Heart right ventricle (tissue), 16 donors: ENCODE results near the gene AQP9. TPM values are rescaled to one million over a fixed set of nuclear protein-coding genes. Genes with fewer than 3 reads are reported as not detected.
A peak's percentile ranks its signal among the peaks of the same experiment; 100 is the strongest.

ENCODE experiments used
- ATAC-seq, 8 donors: fragments of 200-7000 bp; cut with Tn5 transposase; one replicate each; pipeline ENCODE4 v1.9.1; 2020; ENCODE audit warnings: mild to moderate bottlenecking in 8 of 8, moderate library complexity in 8 of 8, moderate number of reproducible peaks in 1 of 8
- DNase-seq, 2 donors: peaks; one replicate each; pipeline ENCODE4 v3.0.0-alpha.2; 2020
- H3K27ac ChIP-seq, 10 donors: fragments of 200-600 bp; sonication (generic) in 2 of 10; one replicate each; pipeline versions ENCODE4 v1.5.0 to v1.8.0; 2020 to 2022; ENCODE audit warnings: mild to moderate bottlenecking in 3 of 10
- H3K27me3 ChIP-seq, 7 donors: fragments of 200-600 bp; one replicate each; pipeline ENCODE4 v1.8.0; 2021 to 2022; ENCODE audit warnings: mild to moderate bottlenecking in 2 of 7
- H3K36me3 ChIP-seq, 9 donors: fragments of 200-600 bp; sonication (generic) in 1 of 9; one replicate each; pipeline versions ENCODE4 v1.5.0 to v1.8.0; 2020 to 2022; ENCODE audit warnings: mild to moderate bottlenecking in 2 of 9
- H3K4me1 ChIP-seq, 9 donors: fragments of 200-600 bp; sonication (generic) in 1 of 9; one replicate each; pipeline versions ENCODE4 v1.5.0 to v1.8.0; 2020 to 2022; ENCODE audit warnings: mild to moderate bottlenecking in 4 of 9
- H3K4me3 ChIP-seq, 10 donors: fragments of 200-600 bp; sonication (generic) in 2 of 10; one replicate each; pipeline versions ENCODE4 v1.5.0 to v1.8.0; 2020 to 2022; ENCODE audit warnings: mild to moderate bottlenecking in 7 of 10, moderate library complexity in 2 of 10
- H3K9me3 ChIP-seq, 11 donors: fragments of 200-600 bp in 10 of 11; sonication (generic) in 2 of 11; one replicate each; pipeline versions ENCODE4 v1.5.0 to v1.8.0; 2013 to 2022; ENCODE audit warnings: mild to moderate bottlenecking in 2 of 11, control low read depth in 1 of 11, moderate library complexity in 1 of 11
- CTCF ChIP-seq, 9 donors: fragments of 200-600 bp; sonication (generic) in 2 of 9; IDR thresholded peaks; one replicate each; pipeline versions ENCODE4 v1.5.0 to v1.8.0; 2021 to 2022; ENCODE audit warnings: antibody characterized with exemption in 9 of 9, mild to moderate bottlenecking in 5 of 9, moderate library complexity in 1 of 9
- WGBS, 2 donors: extraction: QIAGEN DNeasy Blood & Tissue Kit; methylation state at CpG; one replicate each; pipeline ENCODE4 v1.1.7; 2013; ENCODE audit warnings: inconsistent platforms in 1 of 2; 5-methylcytosine and 5-hydroxymethylcytosine counted together
- intact Hi-C, 10 donors: fragments of 100-400 bp; cut with DNase I; formaldehyde crosslinking; loops; one replicate each; pipeline versions ENCODE4 v1.11.1 to v1.14.2; 2022
- long read RNA-seq, 3 donors: library from polyadenylated mRNA; unstranded; transcript quantifications; one replicate each; pipeline ENCODE4 v2.0.0, GENCODE V29; 2020 to 2021
- polyA plus RNA-seq, 2 donors: library from polyadenylated mRNA; stranded (reverse); fragments of 200-250 nt; gene quantifications; one replicate each; pipeline ENCODE4 v1.2.3, GENCODE V29; 2013
- total RNA-seq, 10 donors: library from RNA; stranded (reverse); fragmentation: NEBNext Ultra II Directional in 3 of 10; extraction: Animal tissue kit (Norgen Biotek cat#: 25700) in 3 of 10; gene quantifications; one replicate each; pipeline versions ENCODE4 v1.2.1 to v1.2.4, GENCODE V29; 2021 to 2023
- donor health status: Arrhythmogenic right ventricular cardiomyopathy.
- donor health status: ischemic (EF 13 %, LVEDD 7.1; RV severe dilation, severe dysfunction).
- donor health status: healthy with polysubstance abuse.
- donor health status: DM: no; HTN: yes; CAD: no.
- donor health status: DM: no; HTN: no; CAD: no.
- donor health status: ischemic (EF 25% LVEDD 6.9; RV normal size, moderate dysfunction).
- donor health status: ischemic (EF 25% LVEDD 5.7; RV mildly dilated, moderate dysfunction).
- donor health status: healthy.
- donor health status: DM: yes; HTN: yes; CAD: no.
- donor health status: Ischemic cardiomyopathy.
- donor health status: ischemic (EF 35%, LVEDD 5.7; RV mildly dilated, moderate dysfunction).
- donor health status: nonischemic (EF 11% LVEDD 7.7; RV severe dilation, severe dysfunction).
- donor health status: DM: yes; HTN: yes; CAD: no.
- donor health status: PGD.
- donor health status: ischemic (EF 29% LVEDD 5.4; RV normal size, mild dysfunction).
- donor health status: nonischemic (EF 23%, LVEDD 6.1; RV moderate dilation, normal function).

Gene AQP9, protein sequence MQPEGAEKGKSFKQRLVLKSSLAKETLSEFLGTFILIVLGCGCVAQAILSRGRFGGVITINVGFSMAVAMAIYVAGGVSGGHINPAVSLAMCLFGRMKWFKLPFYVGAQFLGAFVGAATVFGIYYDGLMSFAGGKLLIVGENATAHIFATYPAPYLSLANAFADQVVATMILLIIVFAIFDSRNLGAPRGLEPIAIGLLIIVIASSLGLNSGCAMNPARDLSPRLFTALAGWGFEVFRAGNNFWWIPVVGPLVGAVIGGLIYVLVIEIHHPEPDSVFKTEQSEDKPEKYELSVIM
- total RNA-seq, result 1 to 10 TPM in 3 of 10 donors, under 1 TPM in 7; 0.42 to 3.3 (median 0.90) TPM
- under 1 TPM in 1 of 2 donors, not detected in 1; 0.49 TPM for polyA plus RNA-seq
- long read RNA-seq, donor 1, result 0 reads
- long read RNA-seq, donor 2, result 0 reads
- long read RNA-seq, donor 3, partial matches to known transcripts, result 0 of 1 reads
- long read RNA-seq, donor 3, other reads (novel, unspliced or antisense), result 1 of 1 reads

GRCh38 chr15:58138106-58138505, at the start of gene AQP9:
TSS of gene AQP9 (plus strand) at chr15:58138381. CDS start at chr15:58138566, 185 bp downstream.
- Histone ChIP-seq H3K4me1 (peaks cover 0 to 21% (median 0%) of the 10 kb centered on the region in 9 donors), H3K27me3 (peaks cover 0 to 9% (median 0%) of the 10 kb centered on the region in 7 donors), H3K36me3 (no peaks in the 10 kb centered on the region), H3K4me3 (peak within 1 kb of the TSS in 1 of 10 donors; percentile 39), H3K9me3 (no peaks in the 10 kb centered on the region), H3K27ac (peak within 1 kb of the TSS in 2 of 10 donors; percentile 53 to 90)
- intact Hi-C loops, result no loop called here
- 85% methylated on average over 7 of the region's 7 CpGs for WGBS, 2 donors
- no peak for DNase-seq
- ATAC-seq, result no peak
- TF ChIP-seq CTCF (IDR thresholded peaks at IDR 0.05), result no peak

DNA sequence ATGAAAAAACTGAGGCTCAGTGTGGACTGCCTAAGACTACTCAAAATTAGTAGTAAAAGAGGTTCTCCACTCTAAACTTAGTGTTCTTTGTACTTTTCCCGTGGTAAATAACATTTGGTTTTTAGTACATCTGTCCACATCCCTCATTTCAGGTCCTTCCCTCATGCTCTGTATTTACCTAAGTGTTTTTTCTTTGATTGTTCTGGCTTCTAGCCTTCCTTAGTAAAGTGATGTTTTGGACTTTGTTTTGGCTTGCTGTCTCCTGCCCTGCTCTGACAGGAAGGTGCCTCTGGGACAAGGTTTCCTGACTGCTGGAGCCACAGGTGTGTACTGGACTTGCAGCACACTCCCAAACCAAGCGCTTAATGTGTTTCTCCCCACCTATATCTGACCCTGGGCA, 42.8 kb upstream of the AQP9 start:
- no peaks in the 10 kb centered on the region for H3K36me3 ChIP-seq
- no peak for ATAC-seq
- 81 to 84% methylated on average over 2 of the region's 2 CpGs for WGBS, 2 donors
- no peak overlapping the region for H3K4me3 ChIP-seq
- no peak for DNase-seq
- intact Hi-C loops, result no loop called here
- no peak for TF ChIP-seq CTCF (IDR thresholded peaks at IDR 0.05)
- no peaks in the 10 kb centered on the region for H3K27me3 ChIP-seq
- H3K9me3 ChIP-seq, result peaks cover 0 to 13% (median 0%) of the 10 kb centered on the region in 11 donors
- H3K27ac ChIP-seq, result no peak overlapping the region
- H3K4me1 ChIP-seq, result no peaks in the 10 kb centered on the region

DNA sequence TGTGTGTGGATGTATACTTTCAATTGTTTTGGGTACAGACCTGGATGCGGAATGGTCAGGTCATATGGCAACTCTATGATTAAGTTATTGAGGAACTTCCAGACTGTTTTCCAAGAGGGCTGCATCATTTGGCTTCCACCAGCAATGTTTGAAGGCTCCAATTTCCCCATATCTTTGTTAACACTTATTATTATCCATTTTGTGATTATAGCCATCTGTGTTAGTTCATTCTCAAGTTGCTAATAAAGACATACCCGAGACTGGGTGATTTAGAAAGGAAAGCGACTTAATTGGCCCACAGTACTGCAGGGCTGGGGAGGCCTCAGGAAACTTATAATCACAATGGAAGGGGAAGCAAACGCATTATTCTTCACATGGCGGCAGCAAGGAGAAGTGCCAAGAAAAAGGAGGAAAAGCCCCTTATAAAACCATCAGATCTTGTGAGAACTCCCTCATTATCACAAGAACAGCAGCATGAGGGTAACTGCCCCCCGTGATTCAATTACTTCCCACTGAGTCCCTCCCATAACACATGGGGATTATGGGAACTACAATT, 41.6 kb upstream of the AQP9 start:
- no peaks in the 10 kb centered on the region for H3K36me3 ChIP-seq
- no peak for TF ChIP-seq CTCF (IDR thresholded peaks at IDR 0.05)
- H3K4me3 ChIP-seq, result no peak overlapping the region
- peaks cover 0 to 13% (median 0%) of the 10 kb centered on the region in 11 donors for H3K9me3 ChIP-seq
- ATAC-seq (no peak), DNase-seq (no peak)
- no peaks in the 10 kb centered on the region for H3K4me1 ChIP-seq
- intact Hi-C loops, result no loop called here
- peaks cover 0 to 10% (median 0%) of the 10 kb centered on the region in 7 donors for H3K27me3 ChIP-seq
- H3K27ac ChIP-seq, result no peak overlapping the region
- 77 to 83% methylated on average over 6 of the region's 6 CpGs for WGBS, 2 donors

GRCh38 chr15:58103482-58103881, 34.7 kb upstream of the AQP9 start:
- ATAC-seq, result no peak

More at GRCh38 chr15:58103482-58103881, 34.7 kb upstream of the AQP9 start:
- no peak overlapping the region for H3K27ac ChIP-seq
- no peak overlapping the region for H3K4me3 ChIP-seq
- intact Hi-C loops, result no loop called here
- H3K9me3 ChIP-seq, result no peaks in the 10 kb centered on the region
- DNase-seq, result no peak
- peaks cover 0 to 27% (median 7%) of the 10 kb centered on the region in 7 donors for H3K27me3 ChIP-seq
- H3K4me1 ChIP-seq, result no peaks in the 10 kb centered on the region
- no peaks in the 10 kb centered on the region for H3K36me3 ChIP-seq
- TF ChIP-seq CTCF (IDR thresholded peaks at IDR 0.05), result no peak
